Fibroblast of the aortic adventitia (primary cell): ENCODE data around the gene P2RX1. TPM values are rescaled to one million over a fixed set of nuclear protein-coding genes. Genes with fewer than 3 reads are reported as not detected.
A peak's percentile ranks its signal among the peaks of the same experiment; 100 is the strongest.

Experiments used
- DNase-seq: peaks from one replicate; pipeline ENCODE4 v3.0.0-alpha.2; 2010; ENCODE audit warnings: low read depth
- H3K4me3 ChIP-seq: 2 replicates; pipeline ENCODE4 v1.5.1; 2011; ENCODE audit warnings: low read depth, mild to moderate bottlenecking, control low read depth, low read length, moderate library complexity
- total RNA-seq: library from RNA; depleted of rRNA; stranded (reverse); fragments of >200 nt; gene quantifications from 2 replicates; pipeline ENCODE4 v1.2.3, GENCODE V29; 2012; ENCODE audit warnings: low replicate concordance
- TF ChIP-seq, protein P1 (sequence below): IDR thresholded peaks from 2 replicates; pipeline ENCODE4 v1.5.1; 2011; ENCODE audit warnings: mild to moderate bottlenecking, low read length, control low read depth, inconsistent platforms; ENCODE audit not compliant: insufficient read depth

The P2RX1 gene
- total RNA-seq, 1 donor, result not detected

GRCh38 chr17:3962217-3962964, 46.1 kb upstream of the P2RX1 start:
- H3K4me3 ChIP-seq, result no peak overlapping the region
- DNase-seq, result no peak
- TF ChIP-seq, protein P1, sequence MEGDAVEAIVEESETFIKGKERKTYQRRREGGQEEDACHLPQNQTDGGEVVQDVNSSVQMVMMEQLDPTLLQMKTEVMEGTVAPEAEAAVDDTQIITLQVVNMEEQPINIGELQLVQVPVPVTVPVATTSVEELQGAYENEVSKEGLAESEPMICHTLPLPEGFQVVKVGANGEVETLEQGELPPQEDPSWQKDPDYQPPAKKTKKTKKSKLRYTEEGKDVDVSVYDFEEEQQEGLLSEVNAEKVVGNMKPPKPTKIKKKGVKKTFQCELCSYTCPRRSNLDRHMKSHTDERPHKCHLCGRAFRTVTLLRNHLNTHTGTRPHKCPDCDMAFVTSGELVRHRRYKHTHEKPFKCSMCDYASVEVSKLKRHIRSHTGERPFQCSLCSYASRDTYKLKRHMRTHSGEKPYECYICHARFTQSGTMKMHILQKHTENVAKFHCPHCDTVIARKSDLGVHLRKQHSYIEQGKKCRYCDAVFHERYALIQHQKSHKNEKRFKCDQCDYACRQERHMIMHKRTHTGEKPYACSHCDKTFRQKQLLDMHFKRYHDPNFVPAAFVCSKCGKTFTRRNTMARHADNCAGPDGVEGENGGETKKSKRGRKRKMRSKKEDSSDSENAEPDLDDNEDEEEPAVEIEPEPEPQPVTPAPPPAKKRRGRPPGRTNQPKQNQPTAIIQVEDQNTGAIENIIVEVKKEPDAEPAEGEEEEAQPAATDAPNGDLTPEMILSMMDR, result no peak

DNA sequence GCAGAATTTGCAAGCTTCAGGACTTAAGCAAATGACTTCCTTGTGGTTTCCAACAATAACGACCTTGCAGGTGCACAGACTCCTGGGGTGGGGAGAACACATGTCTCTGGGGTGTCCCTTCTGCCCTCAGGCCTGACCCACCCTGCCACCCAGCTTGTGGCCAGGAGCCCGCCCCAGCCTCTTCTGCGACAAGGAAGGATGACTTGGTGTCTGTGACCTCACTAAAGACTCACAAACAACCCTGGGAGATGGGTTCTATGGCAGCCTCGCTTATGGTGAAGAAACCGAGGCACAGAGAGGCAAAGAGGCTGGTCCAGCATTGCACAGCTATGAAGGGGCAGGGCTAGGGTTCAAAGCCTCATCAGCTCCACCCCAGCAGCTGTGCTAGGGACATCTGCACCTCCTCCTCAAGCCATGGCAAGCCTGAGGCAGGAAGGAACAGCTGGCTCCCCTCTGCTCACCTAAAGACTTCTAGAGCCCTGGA, 45.3 kb upstream of the P2RX1 start:
- TF ChIP-seq, protein P1, result no peak
- no peak overlapping the region for H3K4me3 ChIP-seq
- DNase-seq, result no peak

DNA sequence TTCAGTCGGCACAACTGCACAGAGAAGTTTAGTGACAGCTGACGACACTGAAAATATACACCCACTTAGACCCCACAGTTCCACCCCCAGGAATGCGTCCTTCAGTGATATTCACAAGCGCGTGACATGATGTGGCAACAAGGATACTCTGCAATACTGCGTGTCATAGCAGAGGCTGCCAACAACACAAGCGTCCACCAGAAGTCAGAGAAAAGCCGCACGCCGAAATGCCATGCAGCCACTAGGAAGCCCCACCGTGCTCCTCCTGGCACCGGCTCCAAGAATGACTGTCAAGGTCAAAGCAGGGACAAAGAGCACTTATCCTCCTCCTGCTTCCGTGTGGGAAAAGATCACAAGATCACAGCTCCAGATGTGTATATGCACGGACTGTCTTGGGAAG, 44.5 kb upstream of the P2RX1 start:
- no peak for DNase-seq
- no peak overlapping the region for H3K4me3 ChIP-seq
- TF ChIP-seq, protein P1, result no peak

- TF ChIP-seq, protein P1, result no peak
- no peak overlapping the region for H3K4me3 ChIP-seq
- no peak for DNase-seq
Observed at GRCh38 chr17:3959921-3960601, 43.8 kb upstream of the P2RX1 start.

DNA sequence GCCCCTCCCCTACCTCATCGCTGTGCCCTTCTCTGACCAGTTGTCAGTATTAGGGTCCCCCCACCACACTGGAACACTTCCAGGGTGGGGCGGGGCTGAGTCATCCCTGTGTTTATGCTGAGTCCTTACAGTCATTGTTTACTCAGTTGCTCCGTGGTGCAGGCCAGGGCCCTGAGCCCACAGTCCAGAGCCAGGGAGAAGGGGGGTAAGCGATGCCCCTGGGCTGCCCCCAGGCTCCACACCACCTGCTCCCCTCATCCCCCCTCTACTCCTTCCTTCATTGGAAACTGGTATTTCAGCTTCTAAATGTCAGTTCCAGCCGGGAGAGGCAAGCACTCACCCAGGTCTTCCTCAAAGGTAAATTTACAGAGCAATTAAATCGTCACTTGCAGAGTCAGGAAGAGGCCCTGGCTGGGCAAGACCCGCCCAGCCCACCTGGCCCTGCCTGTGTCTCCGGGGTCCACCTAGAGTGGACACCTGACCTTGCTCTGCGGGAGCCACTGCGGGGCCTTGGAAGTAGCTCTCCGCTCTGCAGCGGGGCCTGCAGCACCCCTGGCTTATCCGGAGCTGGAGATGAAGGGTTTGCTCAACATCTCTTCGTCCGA, 43.1 kb upstream of the P2RX1 start:
- DNase-seq, result peak; percentile 34
- no peak overlapping the region for H3K4me3 ChIP-seq
- TF ChIP-seq, protein P1, result no peak

GRCh38 chr17:3957735-3958599, 41.7 kb upstream of the P2RX1 start:
- TF ChIP-seq, protein P1, result no peak
- DNase-seq, result no peak
- no peak overlapping the region for H3K4me3 ChIP-seq
